ENCODE data around the gene SLC47A2. TPM values are rescaled to one million over a fixed set of nuclear protein-coding genes. Genes with fewer than 3 reads are reported as not detected.

Gene SLC47A2
- total RNA-seq, 1 donor from 2014 or later, result 0.92 TPM

DNA sequence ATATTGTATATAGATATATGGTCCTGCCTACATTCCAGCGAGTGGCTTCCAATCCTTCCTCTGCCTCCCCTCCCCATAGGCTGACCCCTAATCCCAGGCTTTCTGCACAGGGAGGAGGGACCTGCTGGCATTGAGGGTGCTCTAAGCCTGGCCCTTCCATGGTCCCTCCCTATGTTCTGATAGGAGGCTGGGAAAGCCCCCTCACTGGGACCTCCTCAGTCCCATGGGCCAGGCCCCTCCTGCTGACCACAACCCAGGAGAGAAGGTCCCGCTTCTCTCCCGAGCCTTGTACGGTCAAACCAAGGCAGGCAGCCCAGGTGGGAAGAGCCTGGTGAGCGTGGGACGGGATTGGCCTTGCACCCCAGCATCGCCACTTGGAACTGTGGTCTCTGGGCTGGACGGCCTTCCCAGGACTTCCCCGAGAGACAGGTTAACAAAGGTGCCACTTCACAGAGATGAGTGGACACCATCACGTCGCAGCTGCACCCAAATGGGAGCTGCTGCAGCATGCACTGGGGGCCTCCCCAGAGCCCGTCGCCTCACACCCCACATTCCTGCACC lies 30.9 kb upstream of the SLC47A2 start:
- no peak for ATAC-seq

DNA sequence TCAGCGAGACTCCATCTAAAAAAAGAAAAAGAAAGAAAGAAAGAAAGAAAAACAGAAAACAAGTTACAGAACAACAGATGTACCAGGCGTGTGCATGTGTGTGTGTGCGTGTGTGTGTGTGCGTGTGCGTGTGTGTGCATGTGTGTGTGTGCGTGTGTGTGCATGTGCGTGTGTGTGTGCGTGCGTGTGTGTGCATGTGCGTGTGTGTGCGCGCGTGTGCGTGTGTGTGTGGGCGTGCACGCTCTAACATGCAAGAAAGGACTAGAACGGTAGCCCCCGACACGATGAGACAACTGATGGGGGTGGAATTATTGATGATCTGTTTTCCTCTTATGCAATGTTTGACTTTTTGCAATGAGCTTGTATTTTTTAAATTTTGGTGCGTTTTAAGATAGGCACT lies 30.1 kb upstream of the SLC47A2 start:
- ATAC-seq, result no peak

DNA sequence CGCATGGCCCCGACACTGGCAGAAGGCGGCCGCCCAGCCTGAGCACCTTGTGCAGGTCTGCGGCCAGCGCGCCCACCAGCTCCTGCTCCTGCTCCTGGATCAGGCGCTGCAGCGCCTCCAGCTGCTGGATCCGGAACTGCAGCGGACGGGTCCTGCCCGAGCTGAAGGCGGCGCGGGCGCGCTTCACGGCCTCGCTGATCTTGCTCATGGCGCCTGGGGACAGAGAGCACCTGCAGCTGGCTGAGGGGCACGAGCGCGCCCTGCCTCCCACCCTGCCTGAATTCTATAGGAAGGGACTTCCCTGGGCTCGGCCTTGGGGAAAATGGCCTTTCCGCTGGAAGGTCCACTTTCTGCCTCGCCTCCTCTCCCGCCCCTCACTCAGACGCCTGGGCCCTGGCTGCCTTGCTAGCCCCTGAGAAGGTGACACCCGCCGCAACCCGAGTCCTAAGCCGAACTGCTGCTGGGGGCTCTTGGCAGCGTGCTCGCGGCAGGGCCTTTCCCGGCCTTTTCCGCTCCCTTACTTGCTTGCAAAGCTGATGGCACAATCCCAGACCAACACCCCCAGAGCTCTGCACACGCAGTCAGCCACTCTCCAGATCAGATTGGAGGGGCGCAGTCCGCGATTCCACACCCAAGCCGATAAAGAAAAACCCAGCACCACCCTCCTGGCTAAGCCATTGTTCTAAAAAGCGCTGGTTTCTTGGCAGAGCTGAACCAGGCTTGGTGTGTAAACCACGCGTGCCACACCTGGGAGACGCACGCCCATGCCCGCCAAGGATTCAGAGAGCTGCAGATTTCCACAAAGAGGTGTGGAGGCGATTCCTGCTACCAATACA lies 28.8 kb upstream of the SLC47A2 start:
- ATAC-seq, result peak; percentile 74

DNA sequence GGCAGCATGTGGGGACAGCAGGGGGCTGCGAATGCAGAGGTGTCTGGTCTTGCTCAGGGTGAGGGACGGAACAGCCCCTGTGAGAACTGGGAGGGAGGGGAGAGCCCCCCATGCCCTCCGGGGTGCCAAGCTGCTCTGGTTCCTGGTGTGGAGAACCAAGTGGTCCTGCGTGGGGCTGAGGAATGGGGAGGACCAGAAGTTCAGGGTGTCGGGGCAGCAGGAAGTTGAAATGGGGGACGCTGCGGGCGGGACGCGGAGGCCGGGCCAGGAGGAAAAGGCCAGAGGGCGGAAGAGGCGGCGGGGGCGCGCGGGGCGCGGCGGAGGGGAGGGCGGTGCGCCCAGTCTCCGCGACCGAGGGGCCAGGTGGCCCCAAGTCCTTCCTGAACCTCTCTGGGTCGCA lies 28.1 kb upstream of the SLC47A2 start:
- ATAC-seq, result no peak

- ATAC-seq, result no peak
These were observed 27.0 kb upstream of the SLC47A2 start for GRCh38 chr17:19743101-19744100.

DNA sequence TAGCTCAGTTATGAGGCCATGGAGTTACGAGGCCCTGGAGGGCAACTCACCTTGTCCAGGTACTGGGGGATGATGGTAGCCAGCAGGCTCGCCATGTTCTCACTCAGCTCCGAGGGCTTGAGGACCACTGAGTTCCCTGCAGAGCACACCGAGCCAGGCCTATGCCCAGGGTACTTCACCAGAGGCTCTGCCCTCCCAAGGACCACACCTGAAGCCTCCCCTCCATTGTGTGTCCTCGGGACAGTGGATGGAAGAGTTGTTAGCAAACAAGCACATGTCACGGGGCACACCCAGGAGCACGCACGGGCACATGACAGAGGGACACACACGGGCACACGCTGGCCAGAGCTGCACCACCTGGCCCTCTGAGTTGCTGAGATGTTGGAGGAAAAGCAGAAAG lies 26.1 kb upstream of the SLC47A2 start:
- ATAC-seq, result no peak

DNA sequence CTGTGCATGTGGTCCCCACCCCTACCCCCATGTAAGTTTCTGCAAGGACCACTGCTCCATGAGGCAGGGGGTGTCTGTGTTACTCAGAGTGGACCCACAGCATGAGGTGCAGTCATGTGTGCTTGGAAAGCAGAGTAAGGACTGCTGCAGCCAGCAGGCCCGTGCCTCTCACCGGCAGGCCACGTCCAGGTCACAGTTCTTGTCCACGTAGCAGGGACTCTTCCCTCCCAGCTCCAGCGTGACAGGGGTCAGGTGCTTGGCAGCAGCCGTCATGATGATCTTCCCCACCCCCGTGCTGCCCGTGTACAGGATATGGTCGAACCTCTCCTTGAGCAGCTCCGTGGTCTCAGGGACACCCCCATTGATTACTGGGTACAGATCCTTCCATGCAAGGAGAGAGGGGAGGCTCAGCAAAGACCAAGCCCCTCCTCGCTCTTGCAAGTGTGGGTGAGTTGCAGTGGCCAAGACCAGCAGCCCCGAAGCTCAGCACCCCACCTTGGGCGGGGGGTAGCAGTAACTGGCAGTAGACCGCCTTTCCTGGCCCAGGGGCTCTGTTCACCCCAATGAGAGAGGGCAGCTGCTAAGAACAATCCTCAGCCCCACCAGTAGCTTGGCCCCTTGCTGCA lies 25.6 kb upstream of the SLC47A2 start:
- ATAC-seq, result no peak

DNA sequence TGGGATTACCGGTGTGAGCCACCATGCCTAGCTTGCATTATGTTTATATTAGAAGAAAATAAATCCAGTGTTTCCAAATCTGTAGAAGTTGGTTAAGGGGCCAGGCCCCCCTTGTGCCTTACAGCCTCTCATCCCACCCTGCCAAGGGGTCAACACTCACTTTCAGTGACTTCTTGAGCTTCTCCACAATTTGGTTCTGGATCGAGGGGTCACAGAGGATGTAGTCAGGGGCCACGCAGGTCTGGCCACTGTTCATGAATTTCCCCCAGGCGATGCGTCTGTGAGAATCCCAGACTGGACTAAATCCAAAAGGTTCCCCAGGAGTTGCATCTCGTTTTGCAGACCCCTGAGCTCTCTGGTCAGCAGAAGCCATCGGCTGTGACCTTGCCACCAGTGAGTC lies 24.5 kb upstream of the SLC47A2 start:
- no peak for ATAC-seq

DNA sequence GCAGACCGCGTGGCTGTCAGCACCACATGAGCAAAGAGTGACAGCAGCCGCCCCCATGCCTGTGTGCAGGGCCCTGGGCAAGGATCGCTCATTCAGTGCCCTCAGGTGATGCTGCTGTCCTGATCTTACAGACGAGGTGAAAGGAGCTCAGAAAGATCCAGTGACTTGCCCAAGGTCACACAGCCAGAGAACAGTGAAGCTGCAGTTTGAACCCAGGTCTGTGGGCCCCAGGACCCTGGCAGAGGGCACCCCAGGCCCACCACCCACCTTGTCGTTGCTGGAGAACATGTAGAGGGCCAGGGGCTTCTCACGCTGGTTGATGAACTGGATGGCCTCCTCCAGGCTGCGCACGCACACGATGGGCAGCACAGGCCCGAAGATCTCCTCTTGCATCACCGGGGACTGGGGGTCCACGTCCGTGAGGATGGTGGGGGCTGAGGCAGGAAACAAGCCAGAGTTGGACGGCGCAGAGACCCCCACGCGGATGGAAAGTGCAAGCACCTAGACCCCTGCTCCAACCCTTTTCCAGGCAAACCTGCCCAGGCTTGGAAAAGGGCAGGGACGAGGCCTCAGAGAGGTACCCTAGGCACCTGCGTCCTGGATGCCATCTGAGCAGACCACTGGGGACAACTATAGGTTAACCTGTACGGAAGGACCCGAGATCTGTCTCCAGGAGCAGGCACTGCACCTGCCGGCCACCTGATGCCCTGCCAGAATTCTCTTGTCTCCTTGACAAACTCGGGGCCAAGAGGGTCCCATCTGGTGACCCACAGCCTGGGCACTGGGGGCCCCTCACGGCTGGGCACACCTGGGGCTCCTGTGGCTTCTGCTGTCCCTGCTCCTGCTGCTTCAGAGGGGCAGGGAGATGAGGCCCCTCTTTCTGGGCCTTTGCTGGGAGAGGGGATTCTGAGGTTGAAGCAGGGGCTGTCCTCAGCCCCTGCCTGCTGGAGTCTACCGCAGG lies 23.1 kb upstream of the SLC47A2 start:
- ATAC-seq, result no peak

DNA sequence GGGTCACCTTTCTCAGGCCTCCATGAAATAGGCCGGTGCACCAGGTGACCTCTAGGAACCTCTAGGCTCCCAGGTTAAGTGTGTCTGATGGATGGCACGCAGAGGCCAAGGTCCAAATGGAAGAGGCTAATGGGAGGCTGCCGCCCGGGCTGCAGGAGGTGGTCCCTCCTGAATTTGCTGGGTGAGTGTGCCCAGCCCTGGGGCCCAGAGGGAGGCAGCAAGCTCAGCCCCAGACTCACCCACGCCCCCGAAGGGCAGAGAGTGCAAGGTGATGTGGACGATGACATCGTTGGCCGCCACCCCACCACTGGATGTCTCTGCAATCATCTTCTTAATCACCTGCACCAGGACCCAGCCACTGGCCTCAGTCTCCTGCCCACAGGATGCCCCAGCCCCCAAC lies 22.4 kb upstream of the SLC47A2 start:
- ATAC-seq, result no peak

GRCh38 chr17:19738073-19738449 lies 21.7 kb upstream of the SLC47A2 start:
- no peak for ATAC-seq

GRCh38 chr17:19737305-19738072 lies 21.1 kb upstream of the SLC47A2 start:
- no peak for ATAC-seq

GRCh38 chr17:19736071-19736470 lies 19.7 kb upstream of the SLC47A2 start:
- no peak for ATAC-seq

DNA sequence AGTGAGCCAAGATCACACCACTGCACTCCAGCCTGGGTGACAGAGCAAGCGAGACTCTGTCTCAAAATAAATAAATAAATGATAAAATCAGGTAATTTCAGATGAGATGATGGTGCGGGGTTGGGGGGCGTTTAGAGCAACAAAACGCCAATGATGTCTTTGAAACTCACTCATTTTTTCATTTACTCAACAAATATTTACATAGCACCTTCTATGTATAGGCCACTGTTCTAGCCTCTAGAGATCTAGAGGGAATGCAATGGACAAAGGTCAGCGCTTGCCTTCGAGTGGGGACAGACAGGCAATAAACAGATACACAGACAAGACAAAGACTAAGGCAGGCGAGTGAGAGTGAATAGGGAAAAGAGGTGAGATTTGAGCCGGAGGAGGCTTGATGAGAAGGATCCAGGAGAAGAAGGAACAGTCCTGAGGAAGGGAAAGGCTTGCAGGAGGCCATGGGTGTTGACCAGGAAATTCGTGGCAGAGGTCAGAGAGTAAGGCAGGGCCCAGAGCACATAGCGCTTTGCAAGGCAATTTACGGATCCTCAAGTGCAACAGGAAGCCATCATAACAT lies 17.7 kb upstream of the SLC47A2 start:
- ATAC-seq, result no peak

- ATAC-seq, result no peak
These were observed 15.2 kb upstream of the SLC47A2 start for GRCh38 chr17:19731626-19732025.

DNA sequence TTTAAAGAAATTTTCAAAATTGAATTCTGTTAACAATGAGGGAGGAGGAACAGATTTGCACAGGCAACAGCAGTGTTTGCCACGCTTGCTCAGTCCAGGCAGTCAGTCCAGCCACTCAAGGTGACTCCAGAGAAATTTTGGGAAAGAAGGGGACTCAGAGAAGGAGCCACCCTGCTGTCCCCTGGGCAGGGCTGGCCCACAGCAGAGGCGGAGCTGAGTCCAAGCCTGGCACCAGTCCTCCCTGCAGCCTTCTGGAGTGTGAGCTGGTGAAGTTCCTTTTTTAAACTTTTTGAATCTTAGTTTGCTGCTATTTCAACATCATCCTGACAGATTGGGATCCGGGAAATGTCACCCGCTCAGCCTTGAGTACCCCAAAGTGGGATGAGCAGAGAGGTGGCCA lies 14.5 kb upstream of the SLC47A2 start:
- no peak for ATAC-seq

- ATAC-seq, result no peak
These were observed 13.5 kb upstream of the SLC47A2 start for GRCh38 chr17:19729900-19730299.

DNA sequence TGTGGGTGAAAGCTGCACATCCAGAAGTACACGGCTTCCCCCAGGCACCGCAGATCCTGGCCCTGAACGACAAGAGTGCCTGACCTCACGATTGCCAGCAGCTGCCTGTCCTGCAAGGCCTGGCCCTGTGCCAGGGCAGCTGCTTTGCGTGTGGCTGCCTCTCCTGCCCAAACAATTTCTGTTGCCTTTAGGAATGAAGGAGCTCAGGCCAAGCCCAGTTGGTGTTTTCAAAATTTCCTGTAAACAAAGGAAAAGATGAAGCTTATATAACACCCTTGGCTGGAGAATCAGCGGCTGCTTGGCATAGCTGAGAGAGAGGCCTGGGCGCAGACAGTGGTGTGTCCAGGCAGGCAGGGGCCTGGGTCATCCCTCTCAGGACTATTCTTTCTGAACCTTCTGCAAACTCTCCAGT lies 11.7 kb upstream of the SLC47A2 start:
- ATAC-seq, result peak; percentile 31

DNA sequence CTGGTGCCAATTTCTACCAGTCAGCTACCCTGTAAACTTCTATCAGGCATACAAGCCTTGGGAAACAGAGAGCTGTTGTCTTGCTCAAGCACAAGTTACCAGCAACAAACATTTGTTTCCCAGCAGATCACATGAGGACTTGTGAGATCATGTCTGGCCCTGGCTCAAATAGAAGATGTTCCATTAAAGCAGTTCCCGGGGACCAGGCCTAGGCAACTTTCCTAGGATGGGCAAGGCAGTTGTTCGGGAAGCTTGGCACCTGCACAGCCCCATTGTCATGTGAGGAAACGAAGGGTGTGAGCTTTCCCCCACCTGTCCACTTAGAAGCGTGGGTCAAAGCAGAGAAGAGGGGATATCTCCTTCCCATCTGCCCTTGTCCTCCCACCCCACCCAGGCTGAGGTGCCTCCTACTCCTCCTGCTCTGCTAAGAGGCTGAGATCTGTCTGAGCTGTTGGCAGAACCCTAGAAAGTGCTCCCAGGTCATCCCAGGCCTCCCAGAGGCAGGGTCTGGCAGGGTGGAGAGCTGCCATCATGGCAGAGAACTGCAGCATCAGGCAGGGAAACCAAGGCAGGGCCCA lies 11.2 kb upstream of the SLC47A2 start:
- ATAC-seq, result peak; percentile 11
